ENCODE measurements around the gene CEP192. TPM values are rescaled to one million over a fixed set of nuclear protein-coding genes. Genes with fewer than 3 reads are reported as not detected.
"Not testable (repeated sequence)": the region's sequence is repeated elsewhere in the genome, so short reads cannot be mapped to it uniquely, and the experiment has no call there.

Gene CEP192
- total RNA-seq, 4 donors from 2014 or later = 21.9 to 44.6 (median 36.9) TPM

DNA sequence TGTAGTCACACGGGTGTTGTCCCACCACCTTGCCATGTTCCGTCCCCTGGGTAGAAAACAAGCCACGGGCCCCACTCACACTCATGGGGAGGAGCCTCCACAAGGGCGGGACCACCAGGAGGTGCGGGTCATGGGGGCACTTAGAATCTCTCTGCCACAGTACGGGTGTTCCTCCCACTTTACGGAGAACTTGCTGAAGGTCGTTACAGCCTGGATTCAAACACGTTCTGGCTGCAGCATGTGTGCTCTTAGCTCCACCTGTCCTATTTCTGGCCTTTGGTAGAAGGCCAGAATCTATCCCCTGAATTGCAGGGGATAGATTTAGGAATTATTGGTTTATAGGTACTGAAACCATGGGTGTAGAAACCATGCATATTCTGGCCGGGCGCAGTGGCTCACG is 14.9 kb upstream of the CEP192 start:
- Histone ChIP-seq H3K4me3 (no peak overlapping the region), H3K36me3 (peaks cover 0 to 44% (median 0%) of the 10 kb centered on the region in 3 donors), H3K27ac (no peak overlapping the region), H3K27me3 (no peaks in the 10 kb centered on the region), H3K4me1 (no peaks in the 10 kb centered on the region), H3K9me3 (no peaks in the 10 kb centered on the region)
- TF ChIP-seq, protein P1, sequence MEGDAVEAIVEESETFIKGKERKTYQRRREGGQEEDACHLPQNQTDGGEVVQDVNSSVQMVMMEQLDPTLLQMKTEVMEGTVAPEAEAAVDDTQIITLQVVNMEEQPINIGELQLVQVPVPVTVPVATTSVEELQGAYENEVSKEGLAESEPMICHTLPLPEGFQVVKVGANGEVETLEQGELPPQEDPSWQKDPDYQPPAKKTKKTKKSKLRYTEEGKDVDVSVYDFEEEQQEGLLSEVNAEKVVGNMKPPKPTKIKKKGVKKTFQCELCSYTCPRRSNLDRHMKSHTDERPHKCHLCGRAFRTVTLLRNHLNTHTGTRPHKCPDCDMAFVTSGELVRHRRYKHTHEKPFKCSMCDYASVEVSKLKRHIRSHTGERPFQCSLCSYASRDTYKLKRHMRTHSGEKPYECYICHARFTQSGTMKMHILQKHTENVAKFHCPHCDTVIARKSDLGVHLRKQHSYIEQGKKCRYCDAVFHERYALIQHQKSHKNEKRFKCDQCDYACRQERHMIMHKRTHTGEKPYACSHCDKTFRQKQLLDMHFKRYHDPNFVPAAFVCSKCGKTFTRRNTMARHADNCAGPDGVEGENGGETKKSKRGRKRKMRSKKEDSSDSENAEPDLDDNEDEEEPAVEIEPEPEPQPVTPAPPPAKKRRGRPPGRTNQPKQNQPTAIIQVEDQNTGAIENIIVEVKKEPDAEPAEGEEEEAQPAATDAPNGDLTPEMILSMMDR (IDR thresholded peaks at IDR 0.05) = no peak
- TF ChIP-seq POLR2A (IDR thresholded peaks at IDR 0.05) = no peak
- no peak for DNase-seq

- not testable (repeated sequence) for H3K27me3 ChIP-seq, DNase-seq, H3K4me3 ChIP-seq, H3K9me3 ChIP-seq, H3K27ac ChIP-seq, H3K4me1 ChIP-seq
- H3K36me3 ChIP-seq = peaks cover 0 to 36% (median 0%) of the 10 kb centered on the region in 3 donors
Observed at GRCh38 chr18:12980065-12980464, 11.1 kb upstream of the CEP192 start.

GRCh38 chr18:12989397-12990122 is 1.6 kb upstream of the CEP192 start:
- peaks cover 0 to 6% (median 0%) of the 10 kb centered on the region in 3 donors for H3K36me3 ChIP-seq
- DNase-seq = no peak
- no peak for TF ChIP-seq POLR2A (IDR thresholded peaks at IDR 0.05)
- TF ChIP-seq, protein P1 (IDR thresholded peaks at IDR 0.05) = no peak
- H3K27me3 ChIP-seq = no peaks in the 10 kb centered on the region
- H3K27ac ChIP-seq = no peak overlapping the region
- H3K9me3 ChIP-seq = no peaks in the 10 kb centered on the region
- H3K4me3 ChIP-seq = no peak overlapping the region
- H3K4me1 ChIP-seq = peaks cover 0 to 28% (median 0%) of the 10 kb centered on the region in 4 donors

DNA sequence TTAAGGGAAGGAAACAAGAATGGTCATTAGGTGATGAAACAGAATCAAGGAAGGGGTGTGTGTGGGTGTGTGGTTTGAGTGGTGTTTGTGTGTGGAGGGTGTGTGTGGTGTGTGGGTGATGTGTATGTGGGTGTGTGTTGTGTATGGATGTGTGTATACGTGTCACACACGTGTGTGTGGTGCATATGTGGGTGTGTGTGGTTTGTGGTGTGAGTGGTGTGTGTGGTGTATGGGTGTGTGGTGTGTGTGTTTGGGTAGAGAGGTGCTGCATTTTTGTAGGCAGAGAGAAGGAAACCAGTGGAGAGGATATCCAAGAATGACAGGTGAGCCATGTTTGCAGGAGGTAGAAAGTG is 1.1 kb upstream of the CEP192 start:
- Histone ChIP-seq H3K27ac (no peak overlapping the region), H3K27me3 (no peaks in the 10 kb centered on the region), H3K9me3 (no peaks in the 10 kb centered on the region), H3K4me1 (peaks cover 0 to 29% (median 0%) of the 10 kb centered on the region in 4 donors), H3K4me3 (peak overlapping the region in 1 of 4 donors; percentile 88), H3K36me3 (peaks cover 0 to 5% (median 0%) of the 10 kb centered on the region in 3 donors)
- no peak for DNase-seq
- no peak for TF ChIP-seq POLR2A (IDR thresholded peaks at IDR 0.05)
- TF ChIP-seq, protein P1 (IDR thresholded peaks at IDR 0.05) = no peak

DNA sequence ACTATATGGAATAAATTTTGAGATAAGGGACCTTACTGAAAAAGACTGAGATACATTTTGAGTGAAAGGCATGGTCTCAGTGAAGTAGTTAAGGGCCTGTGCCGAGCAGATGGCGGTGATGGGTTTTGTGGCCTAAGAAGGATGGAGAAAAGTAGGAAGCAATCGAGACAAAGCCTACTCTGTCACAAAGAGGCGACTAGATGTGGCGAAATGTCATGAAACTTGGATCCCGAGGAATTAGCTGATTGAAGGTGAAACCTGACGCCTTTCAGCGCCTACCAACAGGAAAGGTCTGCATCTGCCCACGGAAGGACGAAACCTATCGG is 558 bp upstream of the CEP192 start:
- H3K4me3 ChIP-seq = peak overlapping the region; percentile 60 to 88 (median 73)
- no peak for DNase-seq

DNA sequence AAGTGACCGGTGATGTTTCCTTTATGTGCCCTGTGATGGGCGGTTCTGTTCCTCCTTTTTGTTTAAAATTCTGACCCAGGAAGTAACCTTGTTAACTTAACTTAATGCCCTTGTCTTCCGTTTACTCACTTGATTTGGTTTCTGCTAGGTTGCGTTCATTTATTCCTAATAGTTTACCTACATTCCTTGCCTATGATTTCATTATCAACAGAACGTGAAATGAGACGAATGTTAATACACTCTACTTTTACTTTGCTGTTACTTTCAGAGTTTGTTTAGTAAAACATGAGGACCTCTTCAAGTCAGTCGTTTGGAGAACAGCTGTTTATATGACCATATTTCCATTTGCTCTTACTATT is 638 bp downstream of the CEP192 start:
- peak overlapping the region; percentile 63 to 94 (median 88) for H3K27ac ChIP-seq

More for the DNA sequence above, 558 bp upstream of the CEP192 start:
- H3K9me3 ChIP-seq = no peaks in the 10 kb centered on the region
- TF ChIP-seq, protein P1 (IDR thresholded peaks at IDR 0.05) = no peak
- TF ChIP-seq POLR2A (IDR thresholded peaks at IDR 0.05) = no peak
- peak overlapping the region; percentile 55 to 94 (median 88) for H3K27ac ChIP-seq
- H3K4me1 ChIP-seq = peaks cover 0 to 29% (median 0%) of the 10 kb centered on the region in 4 donors
- H3K27me3 ChIP-seq = no peaks in the 10 kb centered on the region
- H3K36me3 ChIP-seq = peaks cover 0 to 5% (median 0%) of the 10 kb centered on the region in 3 donors

More for the DNA sequence above, 638 bp downstream of the CEP192 start:
- TF ChIP-seq, protein P1 (IDR thresholded peaks at IDR 0.05) = no peak
- TF ChIP-seq POLR2A (IDR thresholded peaks at IDR 0.05) = no peak
- peaks cover 0 to 29% (median 0%) of the 10 kb centered on the region in 4 donors for H3K4me1 ChIP-seq
- no peak for DNase-seq
- H3K9me3 ChIP-seq = no peaks in the 10 kb centered on the region
- H3K27me3 ChIP-seq = no peaks in the 10 kb centered on the region
- H3K4me3 ChIP-seq = peak overlapping the region; percentile 60 to 88 (median 73)
- peaks cover 0 to 4% (median 0%) of the 10 kb centered on the region in 3 donors for H3K36me3 ChIP-seq
